ENCODE results near the gene TPP2. TPM values are rescaled to one million over a fixed set of nuclear protein-coding genes. Genes with fewer than 3 reads are reported as not detected.

The TPP2 gene
- total RNA-seq, 1 experiment from 2014 or later: 54.4 TPM

DNA sequence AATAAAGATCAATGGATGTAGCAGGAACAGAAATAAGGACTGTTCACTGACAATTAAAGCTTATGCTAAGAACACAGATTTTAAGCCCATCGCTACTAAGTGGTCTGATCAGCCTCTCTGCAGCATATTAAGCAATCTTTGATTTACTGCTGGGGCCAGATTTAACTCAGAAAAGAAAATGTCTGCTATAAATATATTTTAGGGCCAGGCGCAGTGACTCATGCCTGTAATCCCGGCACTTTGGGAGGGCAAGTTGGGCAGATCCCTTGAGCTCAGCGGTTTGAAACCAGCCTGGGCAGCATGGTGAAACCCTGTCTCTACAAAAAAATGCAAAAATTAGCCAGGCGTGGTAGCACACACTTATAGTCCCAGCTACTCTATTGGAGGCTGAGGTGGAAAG is 55.1 kb downstream of the TPP2 start:
- Histone ChIP-seq H3K27ac (ENCODE audit: low read depth, low read length, poor library complexity, severe bottlenecking) (peak overlapping the region; percentile 49), H3K4me3 (ENCODE audit: low read depth, low read length, poor library complexity, severe bottlenecking) (no peak overlapping the region), H3K4me1 (ENCODE audit: insufficient read depth, low read length, poor library complexity, severe bottlenecking) (peaks cover 24% of the 10 kb centered on the region), H3K9me3 (ENCODE audit: low read depth, low read length, poor library complexity, severe bottlenecking) (no peaks in the 10 kb centered on the region), H3K27me3 (replicated peaks; ENCODE audit: insufficient read depth, low read depth, low read length, poor library complexity) (no peaks in the 10 kb centered on the region), H3K36me3 (ENCODE audit: insufficient read depth, low read length, poor library complexity, severe bottlenecking) (peaks cover 26% of the 10 kb centered on the region)
- DNase-seq (ENCODE audit: low spot score): peak; percentile 85
- BruUV-seq (replicated peaks): no TSS peak
- ChIA-PET CTCF (interaction anchor here (1.9 kb wide), 1 partner anchor 73 kb away, joined by 5 read pairs; no protein-coding TSS in a partner anchor), POLR2A (ENCODE audit: low non-redundant PET) (interaction anchor here (0.6 kb wide), 1 partner anchor 1008 kb away, joined by 3 read pairs; no protein-coding TSS in a partner anchor)
- intact Hi-C loops (cut with micrococcal nuclease; ENCODE audit: unreplicated experiment): loop anchor here (5.0 kb wide), 1 partner anchor 195 kb away; the partner anchor contains the start of gene ERCC5
- TF ChIP-seq EZH2 (IDR thresholded peaks at IDR 0.05; ENCODE audit: borderline replicate concordance, low read depth, low read length, poor library complexity, severe bottlenecking) (no peak), CTCF (conservative IDR thresholded peaks at IDR 0.05; ENCODE audit: low read depth, low read length) (no peak)

DNA sequence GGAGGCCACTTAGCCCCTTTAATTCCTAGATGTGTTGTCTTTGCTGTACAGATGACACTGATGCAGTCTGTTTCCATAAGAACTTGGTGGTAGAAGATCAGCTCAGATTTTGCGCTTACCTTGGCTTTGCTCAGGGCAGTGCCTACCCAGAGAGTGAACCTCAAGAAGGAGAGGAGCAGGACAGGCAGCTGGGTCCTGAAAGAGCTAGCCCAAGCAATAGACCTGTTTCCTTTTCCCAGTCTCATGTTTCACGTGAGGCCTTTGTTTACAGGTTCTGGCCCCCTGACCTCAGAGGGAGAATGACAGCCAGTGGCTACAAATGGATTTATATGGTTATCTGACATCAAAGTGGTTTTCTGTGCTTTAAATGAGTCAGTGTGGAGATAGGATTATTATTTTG is 58.0 kb downstream of the TPP2 start:
- no TSS peak for BruUV-seq (replicated peaks)
- POLR2A ChIA-PET (ENCODE audit: low non-redundant PET): no interaction called here
- H3K27ac ChIP-seq (ENCODE audit: low read depth, low read length, poor library complexity, severe bottlenecking): no peak overlapping the region
- H3K27me3 ChIP-seq (replicated peaks; ENCODE audit: insufficient read depth, low read depth, low read length, poor library complexity): no peaks in the 10 kb centered on the region
- no peak for DNase-seq (ENCODE audit: low spot score)
- CTCF ChIA-PET: no interaction called here
- intact Hi-C loops (cut with micrococcal nuclease; ENCODE audit: unreplicated experiment): loop anchor here (5.0 kb wide), 1 partner anchor 193 kb away; the partner anchor contains the start of gene ERCC5
- TF ChIP-seq CTCF (conservative IDR thresholded peaks at IDR 0.05; ENCODE audit: low read depth, low read length) (no peak), EZH2 (IDR thresholded peaks at IDR 0.05; ENCODE audit: borderline replicate concordance, low read depth, low read length, poor library complexity, severe bottlenecking) (no peak)
- H3K36me3 ChIP-seq (ENCODE audit: insufficient read depth, low read length, poor library complexity, severe bottlenecking): peaks cover 30% of the 10 kb centered on the region
- H3K4me3 ChIP-seq (ENCODE audit: low read depth, low read length, poor library complexity, severe bottlenecking): no peak overlapping the region
- H3K4me1 ChIP-seq (ENCODE audit: insufficient read depth, low read length, poor library complexity, severe bottlenecking): peaks cover 19% of the 10 kb centered on the region
- peaks cover 13% of the 10 kb centered on the region for H3K9me3 ChIP-seq (ENCODE audit: low read depth, low read length, poor library complexity, severe bottlenecking)

GRCh38 chr13:102657630-102658029 is 60.8 kb downstream of the TPP2 start:
- intact Hi-C loops (cut with micrococcal nuclease; ENCODE audit: unreplicated experiment): no loop called here
- Histone ChIP-seq H3K4me1 (ENCODE audit: insufficient read depth, low read length, poor library complexity, severe bottlenecking) (no peaks in the 10 kb centered on the region), H3K27ac (ENCODE audit: low read depth, low read length, poor library complexity, severe bottlenecking) (no peak overlapping the region), H3K36me3 (ENCODE audit: insufficient read depth, low read length, poor library complexity, severe bottlenecking) (peaks cover 23% of the 10 kb centered on the region), H3K9me3 (ENCODE audit: low read depth, low read length, poor library complexity, severe bottlenecking) (peaks cover 13% of the 10 kb centered on the region), H3K4me3 (ENCODE audit: low read depth, low read length, poor library complexity, severe bottlenecking) (no peak overlapping the region), H3K27me3 (replicated peaks; ENCODE audit: insufficient read depth, low read depth, low read length, poor library complexity) (no peaks in the 10 kb centered on the region)
- no TSS peak for BruUV-seq (replicated peaks)
- CTCF ChIA-PET: no interaction called here
- no peak for DNase-seq (ENCODE audit: low spot score)
- TF ChIP-seq CTCF (conservative IDR thresholded peaks at IDR 0.05; ENCODE audit: low read depth, low read length) (0 out of 2 replicates have a peak, but pooled peaks have one; percentile 28), EZH2 (IDR thresholded peaks at IDR 0.05; ENCODE audit: borderline replicate concordance, low read depth, low read length, poor library complexity, severe bottlenecking) (no peak)
- POLR2A ChIA-PET (ENCODE audit: low non-redundant PET): no interaction called here

All from A673 (cell line).